Colonic mucosa (tissue), 4 donors: ENCODE measurements around the gene GBX1. TPM values are rescaled to one million over a fixed set of nuclear protein-coding genes. Genes with fewer than 3 reads are reported as not detected.

Experiments used
- DNase-seq: peaks from one replicate; pipeline ENCODE4 v3.0.0-alpha.2; 2020
- H3K27ac ChIP-seq: fragments of 200-600 bp; one replicate; pipeline ENCODE4 v1.8.0; 2021
- H3K27me3 ChIP-seq: fragments of 200-600 bp; one replicate; pipeline ENCODE4 v1.8.0; 2021
- H3K36me3 ChIP-seq: fragments of 200-600 bp; one replicate; pipeline ENCODE4 v1.8.0; 2021
- H3K4me1 ChIP-seq: fragments of 200-600 bp; one replicate; pipeline ENCODE4 v1.8.0; 2021; ENCODE audit warnings: mild to moderate bottlenecking
- H3K4me3 ChIP-seq: fragments of 200-600 bp; one replicate; pipeline ENCODE4 v1.8.0; 2021
- H3K9ac ChIP-seq, 2 donors: one replicate each; pipeline ENCODE4 v1.7.0; 2013; ENCODE audit warnings: control low read depth in 2 of 2, low read depth in 2 of 2, low read length in 2 of 2
- H3K9me3 ChIP-seq: fragments of 200-600 bp; one replicate; pipeline ENCODE4 v1.8.0; 2021
- CTCF ChIP-seq: fragments of 200-600 bp; IDR thresholded peaks from one replicate; pipeline ENCODE4 v1.8.0; 2022; ENCODE audit warnings: antibody characterized with exemption, mild to moderate bottlenecking
- intact Hi-C: fragments of 100-400 bp; cut with DNase I; formaldehyde crosslinking; loops from one replicate; pipeline ENCODE4 v1.14.1; 2022
- total RNA-seq, 2 donors: library from RNA; stranded (reverse); fragmentation: NEBNext Ultra II Directional in 1 of 2; extraction: Animal tissue kit (Norgen Biotek cat#: 25700) in 1 of 2; gene quantifications; one replicate each; pipeline ENCODE4 v1.2.1, GENCODE V29; 2021
- donor health status: healthy.
- donor health status: DM: no; HTN: no; CAD: no.
- donor health status: DM: no; HTN: no; CAD: no.

Gene GBX1
- total RNA-seq, 2 donors from 2014 or later = not detected

- no peak overlapping the region for H3K9ac ChIP-seq
- H3K4me1 ChIP-seq = peaks cover 2% of the 10 kb centered on the region
- H3K27me3 ChIP-seq = no peaks in the 10 kb centered on the region
- H3K27ac ChIP-seq = no peak overlapping the region
- no peak overlapping the region for H3K4me3 ChIP-seq
- H3K9me3 ChIP-seq = no peaks in the 10 kb centered on the region
- no peak for TF ChIP-seq CTCF
- no peaks in the 10 kb centered on the region for H3K36me3 ChIP-seq
- intact Hi-C loops = no loop called here
- no peak for DNase-seq
These were observed 35.8 kb downstream of the GBX1 start for GRCh38 chr7:151131592-151132293.

- Histone ChIP-seq H3K4me1 (peaks cover 4% of the 10 kb centered on the region), H3K4me3 (no peak overlapping the region), H3K27ac (no peak overlapping the region), H3K27me3 (no peaks in the 10 kb centered on the region), H3K9ac (no peak overlapping the region), H3K36me3 (no peaks in the 10 kb centered on the region), H3K9me3 (no peaks in the 10 kb centered on the region)
- DNase-seq = no peak
- TF ChIP-seq CTCF = no peak
- intact Hi-C loops = no loop called here
These were observed 36.3 kb downstream of the GBX1 start for GRCh38 chr7:151131224-151131591.

GRCh38 chr7:151130741-151131157 lies 36.7 kb downstream of the GBX1 start:
- H3K4me3 ChIP-seq = no peak overlapping the region
- no peak overlapping the region for H3K9ac ChIP-seq
- no peaks in the 10 kb centered on the region for H3K36me3 ChIP-seq
- no peak for TF ChIP-seq CTCF
- H3K4me1 ChIP-seq = peaks cover 4% of the 10 kb centered on the region
- DNase-seq = no peak
- no peak overlapping the region for H3K27ac ChIP-seq
- no peaks in the 10 kb centered on the region for H3K27me3 ChIP-seq
- no peaks in the 10 kb centered on the region for H3K9me3 ChIP-seq
- intact Hi-C loops = no loop called here

GRCh38 chr7:151129960-151130591 lies 37.4 kb downstream of the GBX1 start:
- Histone ChIP-seq H3K9ac (no peak overlapping the region), H3K9me3 (no peaks in the 10 kb centered on the region), H3K27ac (no peak overlapping the region), H3K4me3 (no peak overlapping the region), H3K36me3 (no peaks in the 10 kb centered on the region), H3K4me1 (peaks cover 4% of the 10 kb centered on the region), H3K27me3 (no peaks in the 10 kb centered on the region)
- no peak for TF ChIP-seq CTCF
- intact Hi-C loops = loop anchor here (10.0 kb wide), 1 partner anchor 115 kb away; the partner anchor contains the start of gene SMARCD3
- DNase-seq = no peak

- Histone ChIP-seq H3K27me3 (no peaks in the 10 kb centered on the region), H3K36me3 (no peaks in the 10 kb centered on the region), H3K9me3 (no peaks in the 10 kb centered on the region), H3K27ac (no peak overlapping the region), H3K9ac (no peak overlapping the region), H3K4me3 (no peak overlapping the region), H3K4me1 (peaks cover 4% of the 10 kb centered on the region)
- intact Hi-C loops = loop anchor here (10.0 kb wide), 1 partner anchor 115 kb away; the partner anchor contains the start of gene SMARCD3
- no peak for TF ChIP-seq CTCF
- no peak for DNase-seq
These were observed 38.2 kb downstream of the GBX1 start for GRCh38 chr7:151129117-151129959.
